GM19099 (cell line): ENCODE data around the gene GSTA2.
"Not testable (repeated sequence)": the region's sequence is repeated elsewhere in the genome, so short reads cannot be mapped to it uniquely, and the experiment has no call there.

Experiments
- POLR2A ChIP-seq: IDR thresholded peaks from 3 replicates; pipeline ENCODE4 v1.6.1; 2011; ENCODE audit warnings: low read depth; ENCODE audit not compliant: insufficient read length; ENCODE audit errors: extremely low read depth

The GSTA2 gene

GRCh38 chr6:52763322-52763916 is at the start of gene GSTA2:
TSS of gene GSTA2 (minus strand) at chr6:52763475. CDS start at chr6:52757947, 5,528 bp downstream.
- not testable (repeated sequence) for TF ChIP-seq POLR2A

GRCh38 chr6:52808660-52809059 is 45.4 kb upstream of the GSTA2 start:
- no peak for TF ChIP-seq POLR2A

- not testable (repeated sequence) for TF ChIP-seq POLR2A
Measured at GRCh38 chr6:52803668-52804255, 40.5 kb upstream of the GSTA2 start, which contains the start of gene GSTA1. TSS of gene GSTA1 (minus strand) at chr6:52803816. CDS start at chr6:52799267, 4,549 bp downstream.

- TF ChIP-seq POLR2A, result no peak
Measured at GRCh38 chr6:52802806-52803205, 39.5 kb upstream of the GSTA2 start.

- no peak for TF ChIP-seq POLR2A
Measured at GRCh38 chr6:52801188-52801841, 38.0 kb upstream of the GSTA2 start.

GRCh38 chr6:52790861-52791260 is 27.6 kb upstream of the GSTA2 start:
- no peak for TF ChIP-seq POLR2A

GRCh38 chr6:52788478-52788877 is 25.2 kb upstream of the GSTA2 start:
- no peak for TF ChIP-seq POLR2A

- no peak for TF ChIP-seq POLR2A
Measured at GRCh38 chr6:52787917-52788316, 24.6 kb upstream of the GSTA2 start.

- TF ChIP-seq POLR2A, result no peak
Measured at GRCh38 chr6:52786249-52786956, 23.1 kb upstream of the GSTA2 start.

GRCh38 chr6:52779237-52779636 is 16.0 kb upstream of the GSTA2 start:
- TF ChIP-seq POLR2A, result no peak

GRCh38 chr6:52760105-52760765 is 3.0 kb downstream of the GSTA2 start:
- no peak for TF ChIP-seq POLR2A

GRCh38 chr6:52759085-52759484 is 4.2 kb downstream of the GSTA2 start:
- TF ChIP-seq POLR2A, result no peak

- TF ChIP-seq POLR2A, result no peak
Measured at GRCh38 chr6:52754443-52754842, 8.8 kb downstream of the GSTA2 start.

- no peak for TF ChIP-seq POLR2A
Measured at GRCh38 chr6:52752310-52752709, 11.0 kb downstream of the GSTA2 start.

GRCh38 chr6:52749556-52750152 is 13.6 kb downstream of the GSTA2 start:
- no peak for TF ChIP-seq POLR2A

GRCh38 chr6:52746213-52746612 is 17.1 kb downstream of the GSTA2 start:
- TF ChIP-seq POLR2A, result no peak
